HG03159 (cell line): ENCODE results near the gene WDR18.
A peak's percentile ranks its signal among the peaks of the same experiment; 100 is the strongest.
"Not testable (repeated sequence)": the region's sequence is repeated elsewhere in the genome, so short reads cannot be mapped to it uniquely, and the experiment has no call there.

Experiments
- ATAC-seq: cut with Tn5 transposase; IDR thresholded peaks from one replicate; pipeline ENCODE4 v1.9.1; 2021; ENCODE audit warnings: mild to moderate bottlenecking, moderate library complexity; ENCODE audit not compliant: unreplicated experiment

The WDR18 gene

DNA sequence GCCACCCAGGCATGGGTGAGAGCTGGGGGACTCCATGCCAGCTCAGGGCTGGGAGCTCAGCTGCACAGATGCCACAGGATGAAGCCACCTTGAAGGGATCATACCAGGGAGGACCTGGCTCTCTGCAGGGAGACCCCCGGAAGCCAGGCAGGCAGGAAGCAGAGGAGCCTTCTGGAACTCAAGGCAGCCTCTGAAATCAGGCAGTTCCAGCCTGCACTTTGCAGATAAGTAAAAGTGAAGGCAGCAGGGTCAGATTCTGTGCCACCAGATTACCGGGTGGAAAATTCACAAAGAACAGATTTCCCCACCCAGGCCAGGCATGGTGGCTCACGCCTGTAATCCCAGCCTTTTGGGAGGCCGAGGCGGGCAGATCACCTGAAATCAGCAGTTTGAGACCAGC lies 34.2 kb downstream of the WDR18 start:
- ATAC-seq: no peak

- no peak for ATAC-seq
Observed at GRCh38 chr19:1018932-1019615, 34.9 kb downstream of the WDR18 start.

DNA sequence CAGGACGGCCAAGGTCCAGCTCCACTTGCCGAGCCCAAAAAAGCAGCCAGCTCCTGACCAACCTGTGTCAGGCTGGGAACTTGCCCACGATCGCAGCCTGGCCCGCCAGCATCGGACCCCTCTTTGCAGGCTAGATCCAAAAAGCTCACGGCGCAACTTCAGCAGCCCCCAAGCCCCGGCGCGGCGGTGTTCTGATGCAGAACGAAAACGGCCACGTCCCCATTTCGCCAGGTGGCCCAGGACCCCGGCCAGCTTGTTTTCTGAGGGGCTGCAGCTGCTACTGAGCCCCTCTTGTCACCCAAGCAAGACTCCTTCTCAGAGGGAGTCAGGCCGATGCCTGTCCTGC lies 35.4 kb downstream of the WDR18 start:
- ATAC-seq: no peak

GRCh38 chr19:1019980-1020867 lies 36.1 kb downstream of the WDR18 start:
- ATAC-seq: no peak

DNA sequence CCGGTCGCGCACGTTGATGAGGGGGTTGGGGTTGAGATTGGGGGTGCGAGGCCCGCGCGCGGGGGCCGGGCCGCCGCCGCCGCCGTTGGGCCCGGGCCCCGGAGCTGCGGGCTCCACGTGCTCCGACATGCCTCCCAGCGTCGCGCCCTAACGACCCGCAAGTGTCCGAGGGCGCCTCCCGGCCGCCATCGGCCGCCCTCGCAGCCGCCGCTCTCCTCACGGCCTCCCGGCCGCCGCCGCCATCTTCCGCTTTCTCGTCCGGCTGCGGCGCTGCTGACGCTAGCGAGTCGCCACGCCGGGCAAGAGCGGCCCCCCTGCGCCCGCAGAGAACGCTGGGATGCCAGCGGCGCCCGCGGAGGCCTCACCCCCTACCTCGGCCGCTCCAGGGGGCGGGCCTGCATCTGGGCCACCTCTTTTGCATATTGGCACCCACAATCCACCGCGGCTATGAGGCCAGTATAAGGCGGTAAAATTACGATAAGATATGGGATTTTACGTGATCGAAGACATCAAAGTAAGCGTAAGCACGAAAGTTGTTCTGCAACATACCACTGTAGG lies 36.8 kb downstream of the WDR18 start, which contains the start of gene TMEM259:
Gene TMEM259, minus strand, starts transcription at position 256 of the 558 bp plus-strand sequence. Its CDS starts 127 bp downstream, at position 129.
- ATAC-seq: peak; percentile 76

GRCh38 chr19:1023883-1024188 lies 39.7 kb downstream of the WDR18 start:
- ATAC-seq: not testable (repeated sequence)

- not testable (repeated sequence) for ATAC-seq
Observed at GRCh38 chr19:1025080-1025479, 40.9 kb downstream of the WDR18 start.

DNA sequence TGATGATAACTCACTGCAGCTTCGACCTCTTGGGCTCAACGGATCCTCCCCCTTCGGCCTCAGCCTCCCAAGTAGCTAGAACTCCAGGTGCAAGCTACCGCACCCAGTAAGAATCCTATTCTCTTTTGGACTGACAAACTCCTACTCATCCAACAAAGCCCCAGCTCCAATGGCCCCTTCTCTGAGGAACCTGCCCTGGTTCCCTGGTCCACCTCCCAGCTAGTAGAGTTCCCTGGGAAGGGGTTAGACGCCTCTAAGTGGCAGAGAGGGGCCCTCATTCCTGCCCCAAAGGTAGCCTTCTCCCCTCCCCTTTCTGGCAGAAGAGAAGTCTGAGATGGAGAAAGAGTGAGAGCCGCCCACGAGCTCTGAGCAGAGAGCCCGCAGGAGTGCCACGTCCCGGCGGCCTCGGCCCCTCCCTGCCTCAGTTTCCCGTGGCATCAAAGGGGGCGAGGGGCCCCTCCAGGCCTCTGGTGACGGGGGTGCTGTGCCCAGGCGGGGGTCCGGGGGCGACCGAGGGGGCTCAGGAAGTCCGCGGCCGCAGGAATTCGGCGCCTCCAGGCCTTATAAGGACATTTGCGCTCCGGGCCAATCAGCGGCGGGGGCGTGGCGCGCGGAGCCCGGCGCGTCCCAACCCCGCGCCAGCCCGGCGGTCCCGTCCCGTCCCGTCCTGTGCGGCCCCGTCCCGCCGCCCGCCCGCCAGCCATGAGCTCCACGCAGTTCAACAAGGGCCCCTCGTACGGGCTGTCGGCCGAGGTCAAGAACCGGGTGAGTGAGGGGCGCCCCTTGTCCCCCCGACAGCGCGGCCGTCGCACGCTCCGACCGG lies 42.0 kb downstream of the WDR18 start, which contains the start of gene CNN2:
Gene CNN2, plus strand, starts transcription at position 649 of the 823 bp plus-strand sequence. Its CDS starts 54 bp downstream, at position 703.
- peak; percentile 38 for ATAC-seq

DNA sequence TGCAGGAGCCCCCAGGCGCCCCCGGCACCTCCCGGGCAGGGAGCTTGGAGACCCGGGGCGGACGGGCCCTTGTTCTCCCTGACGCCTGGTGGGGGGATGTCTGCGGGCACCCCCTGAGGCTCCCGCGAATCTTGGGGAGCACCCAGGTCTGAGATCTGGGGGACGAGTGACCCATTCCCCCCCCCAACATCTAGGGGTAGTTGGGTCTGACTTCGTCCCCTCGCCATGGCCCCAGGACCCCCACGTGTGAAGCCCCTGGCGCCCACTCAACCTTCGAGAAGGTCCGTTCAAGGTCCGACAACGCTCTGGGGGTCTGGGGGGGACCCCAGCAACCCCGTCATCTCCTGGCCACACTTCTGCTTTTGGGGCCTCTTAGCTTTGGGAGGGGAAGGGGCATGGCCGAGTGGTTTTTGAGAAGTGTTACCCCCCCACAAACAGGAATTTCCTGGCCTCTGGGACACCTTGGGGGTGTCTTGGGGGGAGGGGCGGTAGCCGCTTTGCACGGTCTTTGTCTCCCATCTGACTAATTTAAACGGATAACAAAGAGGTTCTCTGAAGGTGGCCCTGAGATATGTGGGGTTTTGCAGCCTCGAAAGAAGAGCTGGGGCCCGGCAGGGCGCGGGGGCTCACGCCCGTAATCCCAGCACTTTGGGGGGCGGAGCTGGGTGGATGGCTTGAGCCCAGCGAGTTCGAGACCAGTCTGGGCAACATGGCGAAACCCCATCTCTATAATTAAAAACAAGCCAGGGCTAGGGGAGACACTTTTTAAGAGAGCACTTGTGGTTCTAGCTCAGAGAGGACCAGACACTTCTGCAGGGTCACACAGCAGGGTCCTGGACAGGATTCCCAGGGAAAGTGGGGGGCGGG lies 42.9 kb downstream of the WDR18 start:
- ATAC-seq: no peak

GRCh38 chr19:1027650-1028061 lies 43.5 kb downstream of the WDR18 start:
- no peak for ATAC-seq

DNA sequence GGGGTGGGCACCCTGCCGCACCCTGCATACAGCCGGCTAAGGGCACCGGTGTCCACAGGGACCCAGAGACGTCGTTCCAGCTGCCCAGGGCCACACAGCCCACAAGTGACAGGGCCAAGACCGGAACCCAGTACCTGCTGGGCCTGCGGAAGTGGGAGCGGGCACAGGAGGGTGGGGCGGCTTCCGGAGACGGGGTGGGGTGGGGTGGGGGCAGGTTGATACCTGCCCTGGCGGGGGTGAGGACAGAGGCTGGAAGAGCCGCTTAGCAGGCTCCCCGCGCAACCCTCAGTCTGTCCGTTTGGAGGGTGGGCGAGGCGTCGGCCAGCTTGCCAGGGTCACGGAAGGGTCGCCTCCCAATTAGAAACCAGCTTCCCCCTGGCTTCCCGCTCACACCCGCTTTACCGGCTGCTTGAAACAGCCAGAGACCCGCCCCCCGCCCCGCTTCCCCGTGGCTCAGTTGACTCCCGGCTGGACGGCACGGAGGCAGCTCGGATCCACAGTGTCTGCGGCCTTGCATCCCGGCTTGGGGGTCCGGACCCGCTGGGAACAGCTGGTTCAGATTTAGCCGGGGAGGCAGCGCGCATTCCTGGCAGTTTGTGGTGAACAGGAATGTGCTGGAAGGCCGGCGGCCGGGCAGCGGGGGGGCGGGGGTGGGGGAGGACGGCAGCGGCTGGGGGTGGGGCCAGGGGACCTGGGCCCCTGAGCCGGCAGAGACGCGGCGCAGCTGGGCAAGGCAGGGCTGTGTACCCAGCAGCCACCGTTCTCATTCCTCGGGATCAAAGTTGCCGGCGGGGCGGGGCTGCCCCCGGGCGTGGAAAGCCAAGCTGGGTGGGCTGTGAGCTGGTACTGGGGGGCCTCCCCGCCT lies 44.1 kb downstream of the WDR18 start:
- ATAC-seq: no peak

DNA sequence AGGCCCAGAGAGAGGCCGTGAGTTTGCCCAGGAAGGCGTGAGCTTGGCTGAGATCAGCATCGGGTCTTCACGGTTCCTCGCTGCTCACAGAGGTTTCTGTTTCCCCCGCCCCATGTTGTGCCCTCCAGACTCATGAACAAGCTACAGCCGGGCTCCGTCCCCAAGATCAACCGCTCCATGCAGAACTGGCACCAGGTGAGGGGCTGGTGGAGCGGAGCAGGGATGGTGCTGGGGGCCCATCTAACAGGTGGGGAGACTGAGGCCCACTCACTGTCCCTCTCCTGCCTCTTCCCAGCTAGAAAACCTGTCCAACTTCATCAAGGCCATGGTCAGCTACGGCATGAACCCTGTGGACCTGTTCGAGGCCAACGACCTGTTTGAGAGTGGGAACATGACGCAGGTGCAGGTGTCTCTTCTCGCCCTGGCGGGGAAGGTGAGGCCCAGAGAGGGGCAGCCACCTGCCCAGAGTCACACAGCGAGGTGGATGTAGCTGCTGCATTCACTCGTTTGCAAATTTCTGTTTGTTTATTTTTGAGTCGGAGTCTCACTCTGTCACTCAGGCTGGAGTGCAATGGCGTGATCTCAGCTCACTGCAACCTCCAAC lies 48.2 kb downstream of the WDR18 start:
- ATAC-seq: no peak

GRCh38 chr19:1035998-1036621 lies 52.0 kb downstream of the WDR18 start:
- no peak for ATAC-seq

DNA sequence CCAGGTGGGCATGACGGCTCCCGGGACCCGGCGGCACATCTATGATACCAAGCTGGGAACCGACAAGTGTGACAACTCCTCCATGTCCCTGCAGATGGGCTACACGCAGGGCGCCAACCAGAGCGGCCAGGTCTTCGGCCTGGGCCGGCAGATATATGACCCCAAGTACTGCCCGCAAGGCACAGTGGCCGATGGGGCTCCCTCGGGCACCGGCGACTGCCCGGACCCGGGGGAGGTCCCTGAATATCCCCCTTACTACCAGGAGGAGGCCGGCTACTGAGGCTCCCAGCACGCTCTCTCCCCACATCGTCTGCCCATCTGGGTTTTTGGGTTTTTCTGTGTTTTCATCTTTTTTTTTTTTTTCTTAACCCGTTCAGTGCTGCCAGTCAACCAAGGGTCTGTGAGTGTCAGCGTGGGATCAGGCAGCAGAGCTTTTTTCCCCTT lies 53.5 kb downstream of the WDR18 start:
- ATAC-seq: no peak

GRCh38 chr19:1038978-1039645 lies 55.0 kb downstream of the WDR18 start:
- no peak for ATAC-seq

DNA sequence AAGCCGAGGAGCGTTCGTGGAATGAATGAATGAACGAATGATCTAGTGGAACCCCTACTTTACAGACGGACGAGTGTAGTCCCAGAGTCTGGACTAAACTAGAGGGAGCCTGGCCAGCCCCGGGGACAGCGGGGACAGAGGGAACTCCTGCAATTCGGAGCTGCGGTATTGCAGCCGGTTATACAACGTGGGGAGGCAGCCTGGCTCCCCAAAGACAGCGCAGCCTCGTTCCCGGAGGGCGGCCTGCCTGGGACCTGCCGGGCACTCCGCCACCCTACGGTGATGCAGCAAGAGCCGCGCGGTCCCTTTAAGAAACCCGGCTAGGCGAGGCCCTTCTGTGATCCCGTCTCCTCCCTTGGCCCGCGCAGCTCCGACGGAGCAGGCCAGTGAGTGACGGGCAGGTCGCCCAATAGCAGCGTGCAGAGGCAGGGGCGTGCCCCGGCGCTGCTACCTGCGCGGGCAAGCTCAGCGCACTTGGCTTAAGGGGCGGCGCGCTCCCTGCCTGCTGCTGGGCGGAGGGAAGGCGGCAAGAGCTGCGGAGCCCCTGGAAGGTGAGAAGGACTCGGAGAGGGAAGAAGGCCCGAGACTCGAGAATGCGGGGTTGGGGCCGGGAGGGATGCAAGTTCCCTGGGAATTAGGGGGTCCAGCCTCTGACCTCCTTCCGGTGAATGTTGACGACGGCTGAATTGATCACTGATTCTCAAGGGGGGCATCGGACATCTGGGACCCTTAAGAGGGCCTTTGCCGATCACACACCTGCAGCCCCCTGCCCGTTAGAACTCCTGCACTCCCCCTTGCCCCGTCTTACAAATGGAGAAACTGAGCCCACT lies 55.7 kb downstream of the WDR18 start, which contains the start of gene ABCA7:
Gene ABCA7, plus strand, starts transcription at position 462 of the 830 bp plus-strand sequence. CDS start 1,255 bp downstream, outside the sequence.
- peak; percentile 67 for ATAC-seq
